Vagina (tissue), 2 donors: ENCODE data around the gene CYP2E1. TPM values are rescaled to one million over a fixed set of nuclear protein-coding genes. Genes with fewer than 3 reads are reported as not detected.
A peak's percentile ranks its signal among the peaks of the same experiment; 100 is the strongest.
"Not testable (repeated sequence)": the region's sequence is repeated elsewhere in the genome, so short reads cannot be mapped to it uniquely, and the experiment has no call there.

ENCODE experiments used
- DNase-seq, 2 donors: peaks; one replicate each; pipeline ENCODE4 v3.0.0-alpha.2; 2017; ENCODE audit errors: extremely low spot score in 2 of 2
- H3K27ac ChIP-seq: fragments of 200-600 bp; sonication (generic); one replicate; pipeline ENCODE4 v1.5.1; 2019
- H3K27me3 ChIP-seq: fragments of 200-600 bp; sonication (generic); one replicate; pipeline ENCODE4 v1.5.1; 2019
- H3K36me3 ChIP-seq, 2 donors: fragments of 200-600 bp; sonication (generic); one replicate each; pipeline ENCODE4 v1.5.1; 2017 to 2019
- H3K4me1 ChIP-seq: fragments of 200-600 bp; sonication (generic); one replicate; pipeline ENCODE4 v1.5.1; 2019
- H3K4me3 ChIP-seq, 2 donors: fragments of 200-600 bp; sonication (generic); 1 replicate in 1 of 2; 2 replicates in 1 of 2; pipeline ENCODE4 v1.5.1; 2016 to 2019
- H3K9me3 ChIP-seq: fragments of 200-600 bp; sonication (generic); one replicate; pipeline ENCODE4 v1.5.1; 2019
- CTCF ChIP-seq, 3 experiments: fragments of 450-650 bp in 2 of 3; fragments of 200-600 bp in 1 of 3; sonication (generic) in 1 of 3; IDR thresholded peaks; one replicate each; pipeline ENCODE4 v1.5.1; 2017 to 2019; ENCODE audit warnings: antibody characterized with exemption in 3 of 3, mild to moderate bottlenecking in 2 of 3, moderate library complexity in 2 of 3
- POLR2A ChIP-seq, 2 donors: fragments of 450-650 bp; IDR thresholded peaks; one replicate each; pipeline ENCODE4 v1.6.1; 2017; ENCODE audit warnings: antibody characterized with exemption in 2 of 2, mild to moderate bottlenecking in 2 of 2, moderate library complexity in 2 of 2
- POLR2AphosphoS5 ChIP-seq, 2 donors: sonication (generic); formaldehyde crosslinking; IDR thresholded peaks; one replicate each; pipeline ENCODE4 v1.9.0; 2017; ENCODE audit warnings: antibody characterized with exemption in 2 of 2, mild to moderate bottlenecking in 2 of 2, low read depth in 1 of 2; ENCODE audit not compliant: insufficient read depth in 1 of 2
- intact Hi-C: fragments of 100-400 bp; cut with DNase I; formaldehyde crosslinking; loops from one replicate; pipeline ENCODE4 v1.15.1; 2023
- total RNA-seq: library from RNA; depleted of rRNA; stranded (reverse); fragments of >200 nt; gene quantifications from one replicate; pipeline ENCODE4 v1.2.3, GENCODE V29; 2016

The CYP2E1 gene
- total RNA-seq, 1 donor from 2014 or later, result 2.9 TPM

- no peak overlapping the region for H3K27ac ChIP-seq
- TF ChIP-seq POLR2AphosphoS5 (IDR thresholded peaks at IDR 0.05; ENCODE audit: insufficient read depth in 1 of 2, low read depth in 1 of 2) (no peak), CTCF (IDR thresholded peaks at IDR 0.05) (no peak), POLR2A (IDR thresholded peaks at IDR 0.05) (no peak)
- no peaks in the 10 kb centered on the region for H3K9me3 ChIP-seq
- no peak for DNase-seq
- no peaks in the 10 kb centered on the region for H3K36me3 ChIP-seq
- no peaks in the 10 kb centered on the region for H3K27me3 ChIP-seq
- no peaks in the 10 kb centered on the region for H3K4me1 ChIP-seq
- intact Hi-C loops, result no loop called here
- no peak overlapping the region for H3K4me3 ChIP-seq
These were observed 9.0 kb downstream of the CYP2E1 start for GRCh38 chr10:133536198-133536597.

GRCh38 chr10:133537546-133538545 is 10.7 kb downstream of the CYP2E1 start:
- intact Hi-C loops, result no loop called here

GRCh38 chr10:133541441-133541975 is 14.3 kb downstream of the CYP2E1 start:
- H3K4me3 ChIP-seq, H3K9me3 ChIP-seq, H3K27ac ChIP-seq, intact Hi-C loops, H3K36me3 ChIP-seq, DNase-seq, H3K4me1 ChIP-seq, H3K27me3 ChIP-seq: not testable (repeated sequence)

More at GRCh38 chr10:133537546-133538545, 10.7 kb downstream of the CYP2E1 start:
- H3K27ac ChIP-seq, result no peak overlapping the region
- TF ChIP-seq POLR2A (IDR thresholded peaks at IDR 0.05) (no peak), POLR2AphosphoS5 (IDR thresholded peaks at IDR 0.05; ENCODE audit: insufficient read depth in 1 of 2, low read depth in 1 of 2) (no peak), CTCF (IDR thresholded peaks at IDR 0.05) (no peak)
- DNase-seq, result no peak
- no peaks in the 10 kb centered on the region for H3K9me3 ChIP-seq
- H3K27me3 ChIP-seq, result no peaks in the 10 kb centered on the region
- no peak overlapping the region for H3K4me3 ChIP-seq
- H3K4me1 ChIP-seq, result no peaks in the 10 kb centered on the region
- no peaks in the 10 kb centered on the region for H3K36me3 ChIP-seq

GRCh38 chr10:133544506-133544905 is 17.3 kb downstream of the CYP2E1 start:
- TF ChIP-seq CTCF (IDR thresholded peaks at IDR 0.05), result no peak
- TF ChIP-seq POLR2AphosphoS5 (IDR thresholded peaks at IDR 0.05; ENCODE audit: insufficient read depth in 1 of 2, low read depth in 1 of 2), result no peak
- no peak for TF ChIP-seq POLR2A (IDR thresholded peaks at IDR 0.05)
- H3K27ac ChIP-seq, result no peak overlapping the region
- no peak for DNase-seq
- H3K27me3 ChIP-seq, result no peaks in the 10 kb centered on the region
- H3K4me1 ChIP-seq, result no peaks in the 10 kb centered on the region
- H3K36me3 ChIP-seq, result no peaks in the 10 kb centered on the region
- intact Hi-C loops, result no loop called here
- H3K4me3 ChIP-seq, result no peak overlapping the region
- H3K9me3 ChIP-seq, result peaks cover 6% of the 10 kb centered on the region

GRCh38 chr10:133554600-133554999 is 27.4 kb downstream of the CYP2E1 start:
- no peaks in the 10 kb centered on the region for H3K36me3 ChIP-seq
- intact Hi-C loops, result no loop called here
- H3K4me1 ChIP-seq, result no peaks in the 10 kb centered on the region
- DNase-seq, result peak in 1 of 2 donors; percentile 54
- TF ChIP-seq POLR2A (IDR thresholded peaks at IDR 0.05) (no peak), POLR2AphosphoS5 (IDR thresholded peaks at IDR 0.05; ENCODE audit: insufficient read depth in 1 of 2, low read depth in 1 of 2) (no peak), CTCF (IDR thresholded peaks at IDR 0.05) (no peak)
- H3K27me3 ChIP-seq, result no peaks in the 10 kb centered on the region
- no peak overlapping the region for H3K4me3 ChIP-seq
- H3K9me3 ChIP-seq, result no peaks in the 10 kb centered on the region
- H3K27ac ChIP-seq, result no peak overlapping the region
